ENCODE data around the gene TBL1XR1. TPM values are rescaled to one million over a fixed set of nuclear protein-coding genes. Genes with fewer than 3 reads are reported as not detected.
"Not testable (repeated sequence)": the region's sequence is repeated elsewhere in the genome, so short reads cannot be mapped to it uniquely, and the experiment has no call there.

The TBL1XR1 gene
- total and polyA plus RNA-seq, 4 donors, result 24.1 to 203 (median 77.4) TPM

- Histone ChIP-seq H3K27me3 (ENCODE audit: control insufficient read depth in 3 of 3, insufficient read depth in 3 of 3, low read length in 2 of 3) (no peaks in the 10 kb centered on the region), H3K4me3 (no peak overlapping the region), H3K9me3 (ENCODE audit: control insufficient read depth in 4 of 4, insufficient read depth in 3 of 4, low read length in 3 of 4) (no peaks in the 10 kb centered on the region), H3K36me3 (ENCODE audit: control insufficient read depth in 4 of 4, insufficient read depth in 4 of 4, low read length in 4 of 4) (peaks cover 0 to 4% (median 0%) of the 10 kb centered on the region in 4 donors), H3K27ac (ENCODE audit: low read depth in 1 of 2, low read length in 1 of 2) (peak overlapping the region in 1 of 2 donors; percentile 49), H3K9ac (ENCODE audit: insufficient read depth in 1 of 2, low read length in 2 of 2) (no peak overlapping the region), H3K4me1 (ENCODE audit: control insufficient read depth in 5 of 5, insufficient read depth in 5 of 5, low read length in 5 of 5) (peaks cover 4 to 23% (median 18%) of the 10 kb centered on the region in 5 donors)
- DNase-seq, result peak in 2 of 3 donors; percentile 77 to 82
- TF ChIP-seq CTCF (IDR thresholded peaks at IDR 0.05; ENCODE audit: control extremely low read depth, extremely low read depth), result no peak
- WGBS, 2 donors, result 45 to 55% methylated on average over 5 of the region's 5 CpGs
- no peak for ATAC-seq (ENCODE audit: insufficient read depth, low FRiP score)
These were observed 6.3 kb downstream of the TBL1XR1 start for GRCh38 chr3:177190756-177191681.

GRCh38 chr3:177190184-177190583 is 7.1 kb downstream of the TBL1XR1 start:
- not testable (repeated sequence) for ATAC-seq (ENCODE audit: insufficient read depth, low FRiP score); DNase-seq; H3K27me3 ChIP-seq (ENCODE audit: control insufficient read depth in 3 of 3, insufficient read depth in 3 of 3, low read length in 2 of 3); H3K9ac ChIP-seq (ENCODE audit: insufficient read depth in 1 of 2, low read length in 2 of 2); H3K36me3 ChIP-seq (ENCODE audit: control insufficient read depth in 4 of 4, insufficient read depth in 4 of 4, low read length in 4 of 4); H3K9me3 ChIP-seq (ENCODE audit: control insufficient read depth in 4 of 4, insufficient read depth in 3 of 4, low read length in 3 of 4); H3K27ac ChIP-seq (ENCODE audit: low read depth in 1 of 2, low read length in 1 of 2); H3K4me3 ChIP-seq
- peaks cover 6 to 31% (median 19%) of the 10 kb centered on the region in 5 donors for H3K4me1 ChIP-seq (ENCODE audit: control insufficient read depth in 5 of 5, insufficient read depth in 5 of 5, low read length in 5 of 5)
- WGBS, 2 donors, result 84 to 89% methylated on average over 5 of the region's 5 CpGs

GRCh38 chr3:177188325-177188724 is 9.0 kb downstream of the TBL1XR1 start:
- H3K9me3 ChIP-seq (ENCODE audit: control insufficient read depth in 4 of 4, insufficient read depth in 3 of 4, low read length in 3 of 4); H3K36me3 ChIP-seq (ENCODE audit: control insufficient read depth in 4 of 4, insufficient read depth in 4 of 4, low read length in 4 of 4); H3K27ac ChIP-seq (ENCODE audit: low read depth in 1 of 2, low read length in 1 of 2); H3K9ac ChIP-seq (ENCODE audit: insufficient read depth in 1 of 2, low read length in 2 of 2); H3K27me3 ChIP-seq (ENCODE audit: control insufficient read depth in 3 of 3, insufficient read depth in 3 of 3, low read length in 2 of 3); ATAC-seq (ENCODE audit: insufficient read depth, low FRiP score); DNase-seq; H3K4me3 ChIP-seq: not testable (repeated sequence)
- peaks cover 8 to 28% (median 10%) of the 10 kb centered on the region in 5 donors for H3K4me1 ChIP-seq (ENCODE audit: control insufficient read depth in 5 of 5, insufficient read depth in 5 of 5, low read length in 5 of 5)
- WGBS, 2 donors, result 64 to 65% methylated on average over 4 of the region's 4 CpGs

- 74 to 79% methylated on average over 1 of the region's 1 CpG for WGBS, 2 donors
- H3K9me3 ChIP-seq (ENCODE audit: control insufficient read depth in 4 of 4, insufficient read depth in 3 of 4, low read length in 3 of 4), result no peaks in the 10 kb centered on the region
- no peak for TF ChIP-seq CTCF (IDR thresholded peaks at IDR 0.05; ENCODE audit: control extremely low read depth, extremely low read depth)
- H3K27me3 ChIP-seq (ENCODE audit: control insufficient read depth in 3 of 3, insufficient read depth in 3 of 3, low read length in 2 of 3), result no peaks in the 10 kb centered on the region
- DNase-seq (no peak), ATAC-seq (ENCODE audit: insufficient read depth, low FRiP score) (no peak)
- H3K9ac ChIP-seq (ENCODE audit: insufficient read depth in 1 of 2, low read length in 2 of 2), result no peak overlapping the region
- no peak overlapping the region for H3K4me3 ChIP-seq
- no peaks in the 10 kb centered on the region for H3K36me3 ChIP-seq (ENCODE audit: control insufficient read depth in 4 of 4, insufficient read depth in 4 of 4, low read length in 4 of 4)
- H3K4me1 ChIP-seq (ENCODE audit: control insufficient read depth in 5 of 5, insufficient read depth in 5 of 5, low read length in 5 of 5), result peaks cover 8 to 36% (median 10%) of the 10 kb centered on the region in 5 donors
- H3K27ac ChIP-seq (ENCODE audit: low read depth in 1 of 2, low read length in 1 of 2), result no peak overlapping the region
These were observed 11.0 kb downstream of the TBL1XR1 start for GRCh38 chr3:177186306-177186705.
